Endothelial cell (in vitro differentiated cells): ENCODE measurements around the gene TMEM248. TPM values are rescaled to one million over a fixed set of nuclear protein-coding genes. Genes with fewer than 3 reads are reported as not detected.

Experiments
- DNase-seq: peaks from one replicate; pipeline ENCODE4 v3.0.0; 2021; ENCODE audit warnings: low spot score
- H3K27ac Mint-ChIP-seq: one replicate; pipeline ENCODE4 v1.8.0; 2021; ENCODE audit warnings: mixed read lengths, inconsistent platforms; ENCODE audit not compliant: unreplicated experiment
- H3K27me3 Mint-ChIP-seq: one replicate; pipeline ENCODE4 v1.8.0; 2021; ENCODE audit warnings: mild to moderate bottlenecking, moderate library complexity, mixed read lengths, inconsistent platforms; ENCODE audit not compliant: unreplicated experiment
- H3K36me3 Mint-ChIP-seq: one replicate; pipeline ENCODE4 v1.8.0; 2021; ENCODE audit warnings: mild to moderate bottlenecking, low read depth, mixed read lengths, inconsistent platforms; ENCODE audit not compliant: unreplicated experiment
- H3K4me1 Mint-ChIP-seq: one replicate; pipeline ENCODE4 v1.8.0; 2021; ENCODE audit warnings: mild to moderate bottlenecking, mixed read lengths, inconsistent platforms; ENCODE audit not compliant: unreplicated experiment
- H3K4me3 Mint-ChIP-seq: one replicate; pipeline ENCODE4 v1.8.0; 2021; ENCODE audit warnings: mild to moderate bottlenecking, mixed read lengths, inconsistent platforms; ENCODE audit not compliant: unreplicated experiment
- H3K9me3 Mint-ChIP-seq: one replicate; pipeline ENCODE4 v1.8.0; 2021; ENCODE audit warnings: mixed read lengths, inconsistent platforms; ENCODE audit not compliant: unreplicated experiment
- CTCF ChIP-seq: fragments of 200-600 bp; sonication (generic); IDR thresholded peaks from one replicate; pipeline ENCODE4 v1.5.0; 2021; ENCODE audit warnings: antibody characterized with exemption; ENCODE audit not compliant: unreplicated experiment
- total RNA-seq: library from RNA; stranded (reverse); fragmentation: NEBNext Ultra II Directional; extraction: Animal tissue kit (Norgen Biotek cat#: 25700); gene quantifications from one replicate; pipeline ENCODE4 v1.2.1, GENCODE V29; 2021; ENCODE audit not compliant: unreplicated experiment

TMEM248 gene
- total RNA-seq, 1 donor from 2014 or later, result 97.7 TPM

GRCh38 chr7:66933469-66933868 is 12.4 kb downstream of the TMEM248 start:
- Mint-ChIP-seq H3K27me3 (peaks cover 4% of the 10 kb centered on the region), H3K36me3 (peaks cover 2% of the 10 kb centered on the region), H3K4me3 (no peak overlapping the region), H3K9me3 (no peaks in the 10 kb centered on the region), H3K27ac (no peak overlapping the region), H3K4me1 (peaks cover 2% of the 10 kb centered on the region)
- no peak for TF ChIP-seq CTCF
- DNase-seq, result no peak

GRCh38 chr7:66937940-66938339 is 16.9 kb downstream of the TMEM248 start:
- H3K27me3 Mint-ChIP-seq, result peaks cover 2% of the 10 kb centered on the region
- DNase-seq, result no peak
- H3K4me1 Mint-ChIP-seq, result no peaks in the 10 kb centered on the region
- H3K27ac Mint-ChIP-seq, result no peak overlapping the region
- H3K9me3 Mint-ChIP-seq, result no peaks in the 10 kb centered on the region
- peaks cover 11% of the 10 kb centered on the region for H3K36me3 Mint-ChIP-seq
- no peak for TF ChIP-seq CTCF
- no peak overlapping the region for H3K4me3 Mint-ChIP-seq

- no peak for TF ChIP-seq CTCF
- no peak overlapping the region for H3K4me3 Mint-ChIP-seq
- peaks cover 2% of the 10 kb centered on the region for H3K27me3 Mint-ChIP-seq
- H3K9me3 Mint-ChIP-seq, result no peaks in the 10 kb centered on the region
- H3K27ac Mint-ChIP-seq, result no peak overlapping the region
- H3K4me1 Mint-ChIP-seq, result no peaks in the 10 kb centered on the region
- H3K36me3 Mint-ChIP-seq, result peaks cover 17% of the 10 kb centered on the region
- DNase-seq, result no peak
These were observed 18.3 kb downstream of the TMEM248 start for GRCh38 chr7:66939325-66939724.

GRCh38 chr7:66946545-66946944 is 25.5 kb downstream of the TMEM248 start:
- Mint-ChIP-seq H3K27me3 (no peaks in the 10 kb centered on the region), H3K27ac (no peak overlapping the region), H3K36me3 (peaks cover 27% of the 10 kb centered on the region), H3K9me3 (no peaks in the 10 kb centered on the region), H3K4me3 (no peak overlapping the region), H3K4me1 (no peaks in the 10 kb centered on the region)
- DNase-seq, result no peak
- TF ChIP-seq CTCF, result no peak

GRCh38 chr7:66948480-66949109 is 27.6 kb downstream of the TMEM248 start:
- Mint-ChIP-seq H3K4me3 (no peak overlapping the region), H3K9me3 (no peaks in the 10 kb centered on the region), H3K27me3 (peaks cover 2% of the 10 kb centered on the region), H3K27ac (no peak overlapping the region), H3K4me1 (no peaks in the 10 kb centered on the region), H3K36me3 (peaks cover 26% of the 10 kb centered on the region)
- no peak for TF ChIP-seq CTCF
- DNase-seq, result no peak
